CD4-positive, alpha-beta T cell treated with Interleukin-4 for 1 hour (primary cell): ENCODE data around the gene PRKAG2.

Source experiments
- DNase-seq, 2 donors: peaks; one replicate each; pipeline ENCODE4 v3.0.0-alpha.2; 2020 to 2022

The PRKAG2 gene

GRCh38 chr7:151687523-151688235, 189.2 kb downstream of the PRKAG2 start:
- no peak for DNase-seq

DNA sequence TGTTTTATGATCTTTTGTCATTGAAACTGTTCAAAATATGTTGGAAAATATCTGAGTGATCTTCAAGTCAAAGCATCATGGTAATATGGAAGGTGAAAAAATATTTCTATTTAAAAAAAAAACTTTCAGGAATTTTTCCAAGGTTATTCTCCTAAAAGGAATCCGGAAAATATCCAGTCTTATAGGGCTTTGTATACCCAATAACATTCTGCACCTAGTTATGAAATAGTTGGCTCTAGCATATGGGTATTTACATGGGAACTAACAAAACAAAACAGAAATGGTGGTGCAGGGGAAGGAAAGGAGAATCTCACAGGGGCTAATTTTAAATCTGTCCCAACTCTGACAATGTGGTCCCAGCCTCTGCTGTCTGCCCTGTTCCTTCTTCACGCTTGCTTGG, 190.1 kb downstream of the PRKAG2 start:
- no peak for DNase-seq

- no peak for DNase-seq
Measured at GRCh38 chr7:151686016-151686766, 190.7 kb downstream of the PRKAG2 start.

GRCh38 chr7:151684408-151685175, 192.3 kb downstream of the PRKAG2 start:
- no peak for DNase-seq

- no peak for DNase-seq
Measured at GRCh38 chr7:151683615-151684407, 193.1 kb downstream of the PRKAG2 start.

DNA sequence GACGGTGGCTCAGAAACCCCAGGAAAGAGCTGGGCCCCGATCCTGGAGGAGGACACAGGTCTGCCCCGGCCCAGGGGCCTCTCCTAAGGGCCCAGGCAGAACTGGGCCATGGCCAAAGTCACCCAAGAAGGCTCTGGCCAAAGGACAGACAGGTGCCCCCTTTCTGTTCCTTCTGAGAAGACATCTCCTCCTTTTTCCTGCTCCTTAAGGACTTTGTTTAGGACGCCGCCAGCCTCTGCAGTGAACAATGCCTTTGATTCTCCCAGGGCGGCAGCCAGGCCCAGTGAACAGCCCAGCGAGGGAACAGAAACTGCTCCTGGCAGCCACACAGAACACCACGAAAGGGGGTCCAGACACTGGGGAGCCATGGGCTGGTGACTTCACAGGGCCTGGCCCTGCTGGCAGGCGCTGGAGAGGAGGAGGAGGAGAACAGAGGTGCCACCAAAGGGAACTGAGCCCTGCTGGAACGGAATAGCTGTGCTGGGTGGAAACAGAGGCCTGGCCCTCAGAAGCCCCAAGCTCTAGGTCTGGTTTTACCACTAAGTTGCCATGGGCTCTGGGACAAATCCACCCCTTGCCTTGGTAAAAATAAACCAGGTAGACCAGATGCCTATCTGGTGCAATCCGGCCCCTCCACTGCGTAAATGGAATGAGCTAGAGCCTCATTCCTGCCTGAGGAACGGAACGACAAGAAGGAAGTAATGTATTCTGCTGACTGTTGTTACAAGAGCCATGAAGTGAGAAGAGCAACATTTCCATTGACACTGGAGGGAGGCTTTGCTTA, 193.9 kb downstream of the PRKAG2 start:
- no peak for DNase-seq

- no peak for DNase-seq
Measured at GRCh38 chr7:151681726-151682125, 195.2 kb downstream of the PRKAG2 start.

- DNase-seq, result no peak
Measured at GRCh38 chr7:151680810-151681209, 196.1 kb downstream of the PRKAG2 start.

DNA sequence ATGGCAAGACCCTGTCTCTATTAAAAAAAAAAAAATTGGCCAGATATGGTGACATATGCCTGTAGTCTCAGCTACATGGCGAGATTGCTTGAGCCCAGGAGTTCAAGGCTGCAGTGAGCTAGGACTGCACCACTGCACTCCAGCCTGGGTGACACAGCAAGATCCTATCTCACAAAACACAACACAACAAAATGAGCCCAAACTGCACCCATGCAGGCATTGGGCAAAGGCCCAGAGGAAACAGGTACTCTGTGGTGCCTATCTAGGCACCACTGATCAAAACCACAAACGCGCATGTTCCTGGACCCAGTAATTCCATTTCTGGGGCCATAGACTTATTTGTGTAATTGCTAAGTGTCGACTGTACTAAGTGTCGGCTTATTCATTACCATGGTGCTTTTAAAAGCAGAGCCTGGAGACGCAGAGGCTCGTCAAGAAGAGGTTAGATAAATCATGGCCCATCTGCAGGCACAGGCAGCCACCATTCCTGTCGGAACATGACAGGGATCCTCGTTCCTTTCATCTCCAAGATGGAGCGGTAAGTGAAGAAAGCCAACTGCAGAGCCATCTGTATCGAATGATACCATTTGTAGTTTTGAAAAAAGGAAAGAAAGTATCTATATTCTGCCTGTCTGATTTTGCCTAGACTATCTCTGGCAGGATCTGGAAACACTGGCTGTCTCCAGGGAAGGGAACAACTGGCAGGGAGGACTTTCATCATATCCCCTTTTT, 196.9 kb downstream of the PRKAG2 start:
- DNase-seq, result no peak

- no peak for DNase-seq
Measured at GRCh38 chr7:151679071-151679708, 197.7 kb downstream of the PRKAG2 start.

- DNase-seq, result no peak
Measured at GRCh38 chr7:151678227-151678604, 198.7 kb downstream of the PRKAG2 start.

DNA sequence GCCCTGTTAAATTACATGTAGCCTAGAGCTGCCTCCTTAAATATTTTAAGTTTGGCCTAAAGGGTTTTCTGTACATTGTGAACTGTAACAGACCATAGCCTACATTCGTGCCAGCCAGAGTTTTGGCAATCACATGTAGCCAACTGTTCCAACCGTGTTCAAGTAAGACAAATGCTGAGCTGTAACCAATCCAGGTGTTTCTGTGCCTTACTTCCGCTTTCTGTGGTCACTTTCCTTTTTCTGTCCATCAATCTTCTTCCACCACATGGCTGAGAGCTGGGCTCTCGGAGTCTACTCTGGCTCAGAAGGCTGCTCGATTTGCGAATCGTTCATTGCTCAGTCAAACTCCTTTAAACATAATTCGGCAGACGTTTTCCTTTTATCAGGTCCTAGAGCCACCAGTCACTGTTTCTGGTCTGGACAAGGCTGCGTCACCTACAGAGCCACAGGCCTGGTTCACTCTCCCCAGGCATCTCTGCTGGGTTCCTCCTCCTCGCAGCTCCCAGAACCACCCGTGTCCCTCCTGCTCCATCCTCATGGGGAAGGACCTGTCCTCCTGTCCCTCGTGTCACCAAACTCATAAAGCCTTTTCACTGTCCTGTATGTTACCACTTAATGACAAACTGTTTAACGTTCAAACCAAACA, 199.2 kb downstream of the PRKAG2 start:
- no peak for DNase-seq

- DNase-seq, result no peak
Measured at GRCh38 chr7:151676759-151677158, 200.2 kb downstream of the PRKAG2 start.

DNA sequence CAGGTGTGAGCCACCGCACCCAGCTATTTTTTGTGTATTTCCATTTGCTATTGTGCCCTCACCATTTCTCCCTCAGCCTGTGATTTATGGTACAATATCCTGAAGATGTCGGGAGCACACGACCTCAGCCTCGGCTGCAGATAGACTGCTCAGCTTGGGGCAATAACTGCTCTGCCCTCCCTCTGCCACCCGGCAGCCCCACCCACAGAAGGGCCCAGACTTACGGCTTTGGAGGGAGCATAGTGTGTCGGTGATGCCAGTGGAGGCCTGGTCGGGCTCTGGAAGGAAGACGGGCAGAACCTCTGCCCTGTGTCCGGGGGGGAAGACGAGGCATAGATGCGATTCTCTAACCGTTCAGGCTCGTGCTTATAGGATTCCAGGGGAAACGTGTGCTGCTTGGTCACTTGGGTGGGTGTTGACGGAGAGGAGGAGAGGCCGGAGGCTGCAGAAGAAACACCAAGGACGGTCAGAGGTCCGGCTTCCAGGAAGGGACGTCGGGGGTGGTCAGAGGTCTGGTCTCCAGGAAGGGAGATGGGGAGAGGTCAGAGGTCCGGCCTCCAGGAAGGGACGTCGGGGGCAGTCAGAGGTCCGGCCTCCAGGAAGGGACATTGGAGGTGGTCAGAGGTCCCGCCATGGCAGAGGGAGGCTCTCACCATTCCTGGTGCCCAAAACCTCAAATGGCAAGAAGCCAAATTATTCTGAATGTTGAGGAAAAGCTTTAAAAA, 201.6 kb downstream of the PRKAG2 start:
- no peak for DNase-seq

- DNase-seq, result no peak
Measured at GRCh38 chr7:151674161-151674920, 202.6 kb downstream of the PRKAG2 start.

- DNase-seq, result no peak
Measured at GRCh38 chr7:151673216-151673615, 203.7 kb downstream of the PRKAG2 start.

- no peak for DNase-seq
Measured at GRCh38 chr7:151672716-151673115, 204.2 kb downstream of the PRKAG2 start.

DNA sequence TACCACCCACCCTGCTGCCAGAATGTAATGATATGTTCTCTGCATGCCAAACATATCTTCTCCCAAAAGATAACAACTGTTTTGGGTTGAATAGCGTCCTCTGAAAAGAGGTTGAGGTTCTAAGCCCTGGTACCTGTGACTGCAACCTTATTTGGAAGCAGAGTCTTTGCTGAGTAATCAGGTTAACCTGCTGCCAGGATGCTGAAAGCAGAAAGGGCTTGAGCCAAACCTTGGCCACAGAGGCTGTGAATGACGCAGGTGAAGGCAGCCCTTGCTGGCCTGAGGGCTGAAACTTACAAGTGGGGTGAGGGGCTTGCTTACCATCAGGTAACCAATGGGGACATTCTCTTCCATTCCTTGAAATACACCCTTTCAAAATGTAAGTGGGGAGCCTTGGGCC, 205.4 kb downstream of the PRKAG2 start:
- no peak for DNase-seq

DNA sequence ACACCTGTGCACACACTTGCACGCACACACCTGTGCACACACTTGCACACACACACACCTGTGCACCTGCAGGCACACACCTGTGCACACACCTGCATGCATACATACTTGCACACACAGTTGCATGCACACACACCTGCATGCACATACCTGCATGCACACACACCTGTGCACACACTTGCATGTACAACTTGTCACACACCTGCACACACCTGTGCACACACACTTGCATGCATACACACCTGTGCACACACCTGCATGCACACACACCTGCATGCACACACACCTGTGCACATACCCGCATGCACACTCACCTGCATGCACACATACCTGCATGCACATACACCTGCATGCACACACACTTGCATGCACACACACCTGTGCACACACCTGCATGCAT, 207.2 kb downstream of the PRKAG2 start:
- DNase-seq, result no peak
